Measurements from ENCODE around the gene FREM1.
A peak's percentile ranks its signal among the peaks of the same experiment; 100 is the strongest.

FREM1 gene

DNA sequence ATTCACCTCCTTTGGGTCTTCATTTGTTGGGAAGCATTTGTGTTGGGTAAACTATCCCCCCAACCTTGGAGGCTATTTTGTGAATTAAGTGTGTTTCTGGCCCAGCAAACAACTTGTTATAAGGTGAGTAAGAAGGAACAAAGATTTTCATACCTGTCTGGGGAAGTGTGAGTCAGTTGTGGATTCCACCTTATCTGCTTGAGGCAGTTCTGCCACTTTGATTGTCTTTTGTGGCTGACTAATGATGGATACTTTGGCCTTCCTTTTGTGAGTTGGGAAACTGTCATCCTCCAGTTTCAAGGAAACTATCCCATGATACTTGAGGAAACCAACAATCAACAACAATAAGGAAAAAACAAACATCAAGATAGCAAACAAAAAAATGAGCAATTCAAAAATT, 163.1 kb downstream of the FREM1 start:
- peaks cover 4% of the 10 kb centered on the region for H3K27me3 Mint-ChIP-seq
- no peak overlapping the region for H3K27ac Mint-ChIP-seq
- H3K36me3 Mint-ChIP-seq: no peaks in the 10 kb centered on the region
- peaks cover 20% of the 10 kb centered on the region for H3K4me1 Mint-ChIP-seq
- H3K4me3 Mint-ChIP-seq: no peak overlapping the region
- peaks cover 5% of the 10 kb centered on the region for H3K9me3 Mint-ChIP-seq

DNA sequence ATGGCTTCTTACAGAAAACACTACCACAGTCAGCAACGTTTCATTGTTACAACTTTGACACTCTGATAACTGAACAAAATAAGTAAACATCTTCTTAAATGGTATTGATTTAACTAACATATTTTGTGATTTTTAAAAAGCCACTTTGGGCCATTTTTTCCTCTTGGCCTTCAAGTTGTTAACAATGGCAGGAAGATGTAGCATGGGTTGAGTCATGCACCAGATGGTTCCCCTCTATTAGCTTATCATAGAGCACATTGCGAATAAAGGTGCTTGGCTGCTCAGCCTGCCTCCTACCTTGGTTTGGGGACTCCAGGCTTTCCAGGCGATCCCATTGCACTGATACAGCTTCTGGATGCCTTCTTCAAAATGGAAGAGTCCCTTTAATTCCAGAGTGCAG, 163.6 kb downstream of the FREM1 start:
- no peak overlapping the region for H3K4me3 Mint-ChIP-seq

DNA sequence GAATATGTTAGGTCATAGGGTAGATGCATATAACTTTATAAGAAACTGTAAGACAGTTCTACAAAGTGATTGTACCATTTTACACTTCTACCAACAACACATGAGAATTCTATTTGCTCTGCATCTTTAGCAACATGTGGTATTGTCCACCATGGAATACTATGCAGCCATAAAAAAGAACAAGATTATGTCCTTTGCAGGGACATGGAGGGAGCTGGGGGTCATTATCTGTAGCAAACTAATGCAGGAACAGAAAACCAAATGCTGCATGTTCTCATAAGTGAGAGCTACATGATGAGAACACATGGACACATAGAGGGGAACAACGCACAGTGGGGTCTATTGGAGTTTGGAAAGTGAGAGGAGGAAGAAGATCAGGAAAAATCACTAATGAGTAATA, 165.5 kb downstream of the FREM1 start:
- H3K4me1 Mint-ChIP-seq: peaks cover 8% of the 10 kb centered on the region
- peaks cover 5% of the 10 kb centered on the region for H3K9me3 Mint-ChIP-seq
- peaks cover 3% of the 10 kb centered on the region for H3K27me3 Mint-ChIP-seq
- H3K36me3 Mint-ChIP-seq: no peaks in the 10 kb centered on the region
- H3K27ac Mint-ChIP-seq: no peak overlapping the region
- H3K4me3 Mint-ChIP-seq: no peak overlapping the region

More for the DNA sequence above, 163.6 kb downstream of the FREM1 start:
- Mint-ChIP-seq H3K9me3 (peaks cover 5% of the 10 kb centered on the region), H3K36me3 (no peaks in the 10 kb centered on the region), H3K27ac (no peak overlapping the region), H3K27me3 (peaks cover 4% of the 10 kb centered on the region), H3K4me1 (peaks cover 20% of the 10 kb centered on the region)

GRCh38 chr9:14741369-14741768, 168.9 kb downstream of the FREM1 start:
- Mint-ChIP-seq H3K9me3 (peaks cover 5% of the 10 kb centered on the region), H3K4me1 (no peaks in the 10 kb centered on the region), H3K36me3 (no peaks in the 10 kb centered on the region), H3K27ac (no peak overlapping the region), H3K4me3 (no peak overlapping the region), H3K27me3 (peaks cover 12% of the 10 kb centered on the region)

GRCh38 chr9:14733133-14733532, 177.1 kb downstream of the FREM1 start:
- no peaks in the 10 kb centered on the region for H3K36me3 Mint-ChIP-seq
- H3K4me3 Mint-ChIP-seq: no peak overlapping the region
- no peak overlapping the region for H3K27ac Mint-ChIP-seq
- H3K27me3 Mint-ChIP-seq: peaks cover 13% of the 10 kb centered on the region
- H3K9me3 Mint-ChIP-seq: no peaks in the 10 kb centered on the region
- H3K4me1 Mint-ChIP-seq: no peaks in the 10 kb centered on the region

DNA sequence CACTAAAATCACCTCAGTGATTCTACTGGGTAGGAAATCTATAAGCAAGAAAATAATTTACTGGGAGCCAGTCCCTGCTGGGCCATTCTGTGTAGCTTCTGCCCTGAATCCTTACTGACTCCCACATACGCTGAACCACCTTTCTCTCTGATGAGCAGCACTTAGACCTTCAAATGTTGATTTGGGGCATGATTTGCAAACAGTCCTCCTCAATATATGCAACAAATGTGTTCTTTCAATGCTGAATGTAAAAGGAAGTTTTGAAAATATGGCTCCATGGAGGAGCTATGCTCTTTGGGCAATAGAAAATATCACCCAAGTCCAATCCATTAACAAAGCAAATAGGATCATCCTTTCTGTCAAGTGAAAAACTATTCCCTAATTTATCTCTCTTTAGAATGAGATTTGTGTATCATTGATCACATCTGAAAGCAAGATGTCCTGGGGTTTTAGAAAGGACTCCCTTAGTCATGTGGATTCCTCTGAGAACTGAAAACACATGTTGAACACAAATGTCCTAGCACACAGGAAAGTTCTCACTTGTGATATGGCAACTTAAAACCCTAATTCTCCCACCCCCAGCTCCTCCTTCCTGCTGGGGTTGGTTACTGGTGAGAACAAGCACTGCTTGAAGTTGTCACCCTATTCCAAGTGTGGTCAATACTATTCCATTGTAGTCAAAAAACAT, 178.8 kb downstream of the FREM1 start:
- Mint-ChIP-seq H3K4me3 (no peak overlapping the region), H3K27me3 (peaks cover 6% of the 10 kb centered on the region), H3K9me3 (no peaks in the 10 kb centered on the region), H3K4me1 (no peaks in the 10 kb centered on the region), H3K27ac (no peak overlapping the region), H3K36me3 (no peaks in the 10 kb centered on the region)

GRCh38 chr9:14730461-14730898, 179.7 kb downstream of the FREM1 start:
- peaks cover 5% of the 10 kb centered on the region for H3K27me3 Mint-ChIP-seq
- H3K27ac Mint-ChIP-seq: no peak overlapping the region
- no peaks in the 10 kb centered on the region for H3K9me3 Mint-ChIP-seq
- H3K36me3 Mint-ChIP-seq: no peaks in the 10 kb centered on the region
- no peak overlapping the region for H3K4me3 Mint-ChIP-seq
- no peaks in the 10 kb centered on the region for H3K4me1 Mint-ChIP-seq

DNA sequence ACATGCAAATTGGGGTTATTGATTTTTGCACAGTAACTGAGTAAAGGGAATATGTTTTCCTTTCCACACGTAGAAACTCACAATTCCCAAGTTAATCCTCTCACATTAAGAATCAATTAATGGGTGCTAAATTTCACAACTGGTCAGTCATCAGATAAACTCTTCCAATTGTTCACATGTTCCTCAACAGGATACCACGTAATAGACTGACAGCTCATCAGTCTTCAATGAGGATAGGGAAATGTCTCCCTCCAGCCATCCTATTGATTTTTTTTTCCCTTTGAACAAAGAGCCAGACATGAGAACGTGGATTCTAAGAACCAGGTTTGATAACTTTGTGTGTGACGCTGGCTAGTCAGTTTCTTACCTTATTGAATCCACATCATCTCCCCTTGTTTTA, 186.9 kb downstream of the FREM1 start:
- Mint-ChIP-seq H3K4me1 (no peaks in the 10 kb centered on the region), H3K27me3 (peaks cover 1% of the 10 kb centered on the region), H3K36me3 (no peaks in the 10 kb centered on the region), H3K9me3 (no peaks in the 10 kb centered on the region), H3K4me3 (no peak overlapping the region), H3K27ac (no peak overlapping the region)

- H3K36me3 Mint-ChIP-seq: no peaks in the 10 kb centered on the region
- peaks cover 2% of the 10 kb centered on the region for H3K27me3 Mint-ChIP-seq
- H3K27ac Mint-ChIP-seq: no peak within 1 kb of the TSS
- no peaks in the 10 kb centered on the region for H3K9me3 Mint-ChIP-seq
- H3K4me3 Mint-ChIP-seq: no peak within 1 kb of the TSS
- no peaks in the 10 kb centered on the region for H3K4me1 Mint-ChIP-seq
These were observed 187.7 kb downstream of the FREM1 start, which contains the start of gene CER1 for GRCh38 chr9:14722391-14723035. Gene CER1 (minus strand): TSS chr9:14722733. CDS start chr9:14722672, 61 bp downstream.

DNA sequence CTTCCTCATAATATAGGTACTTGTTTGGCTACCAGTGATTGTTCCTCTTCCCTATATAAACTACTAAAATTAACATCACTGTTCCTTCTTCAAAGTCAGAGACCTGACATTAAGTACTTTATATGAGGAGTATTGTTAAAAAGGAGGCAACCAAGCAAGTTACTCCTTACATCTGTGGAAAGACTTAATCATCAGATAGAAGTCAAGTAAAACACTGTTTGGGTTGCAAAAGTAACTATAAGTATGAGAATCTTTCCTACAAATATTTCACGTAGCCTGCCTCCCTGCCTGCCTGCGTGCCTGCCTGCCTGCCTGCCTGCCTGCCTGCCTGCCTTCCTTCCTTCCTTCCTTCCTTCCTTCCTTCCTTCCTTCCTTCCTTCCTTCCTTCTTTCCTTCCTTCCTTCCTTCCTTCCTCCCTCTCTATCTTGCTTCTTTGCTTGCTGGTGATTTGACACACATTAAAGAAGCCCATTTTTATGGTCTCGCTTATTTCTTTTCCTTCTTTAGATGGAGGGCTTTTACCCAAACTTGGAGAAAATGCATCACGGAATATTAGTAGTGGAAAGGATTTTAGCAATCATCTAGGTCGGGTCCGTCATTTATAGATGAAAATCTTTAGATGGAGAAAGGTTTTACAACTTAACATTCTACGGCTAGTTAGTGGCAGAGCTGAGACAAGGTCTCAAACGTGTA, 190.9 kb downstream of the FREM1 start:
- no peak overlapping the region for H3K27ac Mint-ChIP-seq
- H3K27me3 Mint-ChIP-seq: peaks cover 10% of the 10 kb centered on the region
- H3K4me1 Mint-ChIP-seq: no peaks in the 10 kb centered on the region
- H3K36me3 Mint-ChIP-seq: no peaks in the 10 kb centered on the region
- no peaks in the 10 kb centered on the region for H3K9me3 Mint-ChIP-seq
- H3K4me3 Mint-ChIP-seq: no peak overlapping the region

GRCh38 chr9:14715102-14715501, 195.1 kb downstream of the FREM1 start:
- Mint-ChIP-seq H3K4me1 (no peaks in the 10 kb centered on the region), H3K36me3 (peaks cover under 1% of the 10 kb centered on the region), H3K27ac (no peak overlapping the region), H3K4me3 (no peak overlapping the region), H3K9me3 (peaks cover 4% of the 10 kb centered on the region), H3K27me3 (peaks cover 19% of the 10 kb centered on the region)

- H3K27ac Mint-ChIP-seq: no peak overlapping the region
- no peaks in the 10 kb centered on the region for H3K4me1 Mint-ChIP-seq
- H3K27me3 Mint-ChIP-seq: peaks cover 30% of the 10 kb centered on the region
- H3K4me3 Mint-ChIP-seq: no peak overlapping the region
- H3K9me3 Mint-ChIP-seq: peaks cover 20% of the 10 kb centered on the region
- peaks cover 7% of the 10 kb centered on the region for H3K36me3 Mint-ChIP-seq
These were observed 197.0 kb downstream of the FREM1 start for GRCh38 chr9:14713187-14713767.

DNA sequence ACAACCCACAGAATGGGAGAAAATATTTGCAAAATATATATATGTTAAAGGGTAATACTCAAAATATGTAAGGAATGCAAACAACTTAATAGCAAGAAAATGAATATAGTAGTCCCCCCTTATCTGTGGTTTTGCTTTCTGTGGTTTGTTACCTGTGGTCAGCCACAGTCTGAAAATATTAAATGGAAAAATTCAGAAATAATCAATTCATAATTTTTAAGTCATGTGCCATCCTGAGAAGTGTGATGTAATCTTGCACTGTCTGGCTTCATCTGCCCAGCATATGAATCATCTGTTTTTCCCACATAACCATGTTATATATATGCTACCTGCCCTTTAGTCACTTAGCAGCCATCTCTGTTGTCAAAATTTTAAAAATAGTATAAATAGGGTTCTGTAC, 199.4 kb downstream of the FREM1 start:
- Mint-ChIP-seq H3K27me3 (peaks cover 29% of the 10 kb centered on the region), H3K4me3 (no peak overlapping the region), H3K36me3 (peaks cover 7% of the 10 kb centered on the region), H3K27ac (peak overlapping the region; percentile 41), H3K9me3 (peaks cover 29% of the 10 kb centered on the region), H3K4me1 (no peaks in the 10 kb centered on the region)

DNA sequence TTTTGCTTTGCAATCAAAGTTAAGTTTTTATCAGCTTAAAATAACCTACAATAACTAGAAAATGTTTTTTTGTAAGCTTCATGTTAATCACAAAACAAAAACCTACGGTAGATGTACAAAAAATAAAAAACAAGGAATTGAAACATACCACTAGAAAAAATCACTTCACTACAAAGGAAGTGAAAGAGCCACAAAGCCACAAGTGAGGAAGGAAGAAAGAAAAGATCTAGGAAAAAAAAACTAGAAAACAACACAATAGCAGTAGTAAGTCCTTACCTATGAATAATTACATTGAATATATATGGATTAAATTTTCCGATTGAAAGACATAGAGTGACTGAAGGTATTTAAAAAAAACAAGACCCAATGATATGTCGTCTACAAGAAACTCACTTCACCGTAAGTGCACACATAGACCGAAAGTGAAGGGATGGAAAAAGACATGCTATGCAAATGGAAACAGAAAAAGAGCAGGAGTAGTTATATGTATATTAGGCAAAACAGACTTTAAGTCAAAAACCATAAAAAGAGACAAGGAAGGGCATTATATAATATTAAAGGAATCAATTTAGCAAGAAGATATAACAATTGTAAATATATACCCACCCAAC, 203.6 kb downstream of the FREM1 start:
- H3K27me3 Mint-ChIP-seq: peaks cover 22% of the 10 kb centered on the region
- H3K4me1 Mint-ChIP-seq: no peaks in the 10 kb centered on the region
- H3K27ac Mint-ChIP-seq: no peak overlapping the region
- peaks cover 36% of the 10 kb centered on the region for H3K9me3 Mint-ChIP-seq
- H3K36me3 Mint-ChIP-seq: peaks cover 11% of the 10 kb centered on the region
- H3K4me3 Mint-ChIP-seq: no peak overlapping the region

DNA sequence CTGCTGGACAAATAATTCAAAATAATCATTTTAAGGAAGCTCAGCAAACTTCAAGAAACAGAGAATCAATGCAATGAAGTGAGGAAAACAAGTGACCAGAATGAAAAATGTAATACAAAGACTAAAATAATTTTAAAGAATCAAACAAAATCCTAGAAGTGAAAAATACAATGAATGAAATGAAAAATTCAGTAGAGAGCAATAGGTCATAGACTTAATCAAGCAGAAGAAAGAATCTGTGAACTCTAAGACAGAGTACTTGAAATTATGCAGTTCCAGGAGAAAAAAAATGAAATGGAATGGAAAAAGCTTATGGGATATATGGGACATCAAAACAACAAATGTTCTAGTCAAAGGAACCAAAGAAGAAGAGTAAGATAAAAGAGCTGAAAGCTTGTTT, 205.1 kb downstream of the FREM1 start:
- Mint-ChIP-seq H3K27me3 (peaks cover 20% of the 10 kb centered on the region), H3K27ac (no peak overlapping the region), H3K4me3 (no peak overlapping the region), H3K9me3 (peaks cover 32% of the 10 kb centered on the region), H3K4me1 (no peaks in the 10 kb centered on the region), H3K36me3 (peaks cover 11% of the 10 kb centered on the region)
